Sigmoid colon (tissue), 7 donors: ENCODE data around the gene POLR2J2. TPM values are rescaled to one million over a fixed set of nuclear protein-coding genes. Genes with fewer than 3 reads are reported as not detected.
"Not testable (repeated sequence)": the region's sequence is repeated elsewhere in the genome, so short reads cannot be mapped to it uniquely, and the experiment has no call there.

Source experiments
- DNase-seq: peaks from one replicate; pipeline ENCODE4 v3.0.0-alpha.2; 2019
- H3K27ac ChIP-seq, 4 donors: fragments of 200-600 bp; sonication (generic); one replicate each; pipeline ENCODE4 v1.5.1; 2016 to 2019; ENCODE audit warnings: mild to moderate bottlenecking in 1 of 4
- H3K27me3 ChIP-seq, 3 donors: fragments of 200-600 bp; sonication (generic); one replicate each; pipeline ENCODE4 v1.5.1; 2019; ENCODE audit warnings: mild to moderate bottlenecking in 1 of 3
- H3K36me3 ChIP-seq, 4 donors: fragments of 200-600 bp; sonication (generic); one replicate each; pipeline ENCODE4 v1.5.1; 2016 to 2019
- H3K4me1 ChIP-seq, 4 donors: fragments of 200-600 bp; sonication (generic); one replicate each; pipeline ENCODE4 v1.5.1; 2017 to 2019
- H3K4me3 ChIP-seq, 4 donors: fragments of 200-600 bp; sonication (generic); one replicate each; pipeline ENCODE4 v1.5.1; 2017 to 2019; ENCODE audit warnings: mild to moderate bottlenecking in 2 of 4, moderate library complexity in 1 of 4
- H3K9me3 ChIP-seq, 4 donors: fragments of 200-600 bp in 3 of 4; sonication (generic) in 3 of 4; one replicate each; pipeline versions ENCODE4 v1.5.1 to v1.6.1; 2013 to 2019
- POLR2AphosphoS5 ChIP-seq, 4 donors: sonication (generic); formaldehyde crosslinking; IDR thresholded peaks; one replicate each; pipeline ENCODE4 v1.6.1; 2017; ENCODE audit warnings: antibody characterized with exemption in 4 of 4
- WGBS, 2 donors: extraction: QIAGEN DNeasy Blood & Tissue Kit; methylation state at CpG; one replicate each; pipeline ENCODE4 v1.1.7; 2013; 5-methylcytosine and 5-hydroxymethylcytosine counted together
- intact Hi-C: fragments of 100-400 bp; cut with DNase I; formaldehyde crosslinking; loops from one replicate; pipeline ENCODE4 v1.15.1; 2023
- polyA plus RNA-seq, 3 donors: library from polyadenylated mRNA; stranded (reverse); fragments of 200-250 nt; gene quantifications; one replicate each; pipeline ENCODE4 v1.2.3, GENCODE V29; 2013
- small RNA-seq, 3 donors: library from RNA; depleted of rRNA; stranded (forward); fragments of <200 nt; gene quantifications; one replicate each; pipeline ENCODE3, GENCODE V24; 2016
- total RNA-seq, 4 donors: library from RNA; depleted of rRNA; stranded (reverse); fragments of >200 nt; gene quantifications; one replicate each; pipeline ENCODE4 v1.1.0, GENCODE V29; 2016
- donor health status: healthy with polysubstance abuse.
- donor health status: Bipolar disorder and iron deficiency.
- donor health status: healthy.

The POLR2J2 gene
- total and polyA plus RNA-seq, 7 donors: 1.2 to 6.2 (median 3.0) TPM; not detected in 2

DNA sequence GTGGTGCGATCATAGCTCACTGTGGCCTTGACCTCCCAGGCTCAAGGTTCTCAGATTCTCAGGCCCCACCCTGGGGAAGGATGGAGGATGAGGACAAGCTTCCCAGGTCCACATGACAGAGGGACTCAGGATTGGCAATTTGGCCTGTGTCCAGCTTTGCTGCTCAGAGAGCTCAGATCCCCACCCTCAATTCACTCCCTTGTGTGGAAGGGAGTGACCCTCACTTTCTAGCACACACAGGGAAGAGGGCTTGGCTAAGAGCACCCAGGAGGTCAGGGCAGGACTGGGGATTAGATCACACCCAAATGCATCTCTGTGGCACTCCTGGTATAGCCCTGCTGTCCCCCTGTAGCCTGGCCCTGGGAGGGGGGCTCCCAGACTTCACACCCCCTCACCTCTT is 28.1 kb downstream of the POLR2J2 start:
- H3K27ac ChIP-seq, H3K36me3 ChIP-seq, H3K4me1 ChIP-seq, intact Hi-C loops, H3K9me3 ChIP-seq, DNase-seq, H3K27me3 ChIP-seq, H3K4me3 ChIP-seq: not testable (repeated sequence)
- WGBS, 2 donors: no CpG with 5 or more reads among the region's 1 CpG

DNA sequence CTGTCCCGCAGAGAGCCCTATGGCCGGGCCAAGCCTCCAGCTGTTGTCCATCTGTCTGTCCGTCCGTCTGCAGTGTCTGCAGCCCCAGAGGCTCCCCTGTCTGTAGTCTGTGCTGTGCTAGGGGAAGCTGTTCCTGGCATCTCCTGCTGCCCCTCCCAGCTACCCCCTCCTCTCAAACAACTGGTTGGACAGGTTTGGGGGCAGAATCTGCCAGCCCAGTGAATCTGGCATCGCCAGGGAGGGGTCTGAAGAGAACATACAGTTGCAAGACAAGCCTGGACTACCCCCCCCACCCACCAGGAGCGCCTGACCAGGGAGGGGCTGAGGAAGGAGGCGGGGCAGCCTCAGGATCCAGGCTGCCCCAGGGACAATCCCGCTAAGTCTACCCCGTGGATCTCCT is 28.8 kb downstream of the POLR2J2 start, which contains the start of gene UPK3BL1:
Gene UPK3BL1 (minus strand): TSS at position 101 of the 400 bp plus-strand sequence. CDS start 50 bp downstream, at position 51.
- H3K9me3 ChIP-seq, H3K4me1 ChIP-seq, H3K27me3 ChIP-seq, intact Hi-C loops, H3K36me3 ChIP-seq, H3K4me3 ChIP-seq, H3K27ac ChIP-seq, DNase-seq: not testable (repeated sequence)
- no CpG with 5 or more reads among the region's 9 CpGs for WGBS, 2 donors

DNA sequence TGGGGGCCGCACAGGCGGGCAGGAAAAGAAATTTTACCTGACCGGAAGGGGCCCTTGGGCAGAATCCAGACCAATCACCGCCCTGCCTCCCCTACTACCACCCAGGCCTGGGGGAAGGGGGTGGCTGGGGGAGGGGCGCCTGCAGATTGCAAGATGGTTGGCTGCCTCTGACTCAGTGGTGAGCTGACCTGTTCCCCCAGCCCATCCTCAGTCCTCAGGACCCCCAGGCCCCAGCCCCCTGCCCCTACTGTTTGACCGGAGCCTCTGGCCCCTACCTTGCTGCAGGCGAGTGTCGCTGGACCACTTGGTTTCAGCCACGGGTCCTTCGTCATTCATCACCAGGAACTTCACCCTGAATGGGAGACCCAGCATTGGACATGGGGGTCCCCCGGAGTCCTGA is 32.6 kb downstream of the POLR2J2 start:
- WGBS, 2 donors: 92 to 96% methylated on average over 7 to 8 of the region's 11 CpGs
- DNase-seq: peak; percentile 62
- H3K27me3 ChIP-seq, H3K9me3 ChIP-seq, H3K4me1 ChIP-seq, intact Hi-C loops, H3K4me3 ChIP-seq, H3K27ac ChIP-seq, H3K36me3 ChIP-seq: not testable (repeated sequence)

DNA sequence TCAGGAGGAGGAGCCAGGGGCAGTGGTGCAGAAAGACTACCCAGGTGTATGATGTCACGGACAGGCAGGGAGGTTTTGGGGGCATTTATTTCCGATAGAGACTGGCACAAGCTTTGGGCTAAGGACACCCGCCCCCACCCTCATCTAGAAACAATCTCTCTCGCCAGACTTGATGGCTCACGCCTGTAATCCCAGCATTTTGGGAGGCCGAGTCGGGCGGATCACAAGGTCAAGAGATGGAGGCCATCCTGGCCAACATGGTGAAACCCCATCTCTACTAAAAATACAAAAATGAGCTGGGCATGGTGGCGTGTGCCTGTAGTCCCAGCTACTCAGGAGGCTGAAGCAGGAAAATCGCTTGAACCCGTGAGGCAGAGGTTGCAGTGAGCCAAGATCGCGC is 34.5 kb downstream of the POLR2J2 start:
- intact Hi-C loops, H3K9me3 ChIP-seq, H3K27me3 ChIP-seq, H3K27ac ChIP-seq, H3K36me3 ChIP-seq, H3K4me3 ChIP-seq, H3K4me1 ChIP-seq: not testable (repeated sequence)
- WGBS, 2 donors: 93 to 95% methylated on average over 7 to 9 of the region's 13 CpGs
- peak; percentile 14 for DNase-seq

DNA sequence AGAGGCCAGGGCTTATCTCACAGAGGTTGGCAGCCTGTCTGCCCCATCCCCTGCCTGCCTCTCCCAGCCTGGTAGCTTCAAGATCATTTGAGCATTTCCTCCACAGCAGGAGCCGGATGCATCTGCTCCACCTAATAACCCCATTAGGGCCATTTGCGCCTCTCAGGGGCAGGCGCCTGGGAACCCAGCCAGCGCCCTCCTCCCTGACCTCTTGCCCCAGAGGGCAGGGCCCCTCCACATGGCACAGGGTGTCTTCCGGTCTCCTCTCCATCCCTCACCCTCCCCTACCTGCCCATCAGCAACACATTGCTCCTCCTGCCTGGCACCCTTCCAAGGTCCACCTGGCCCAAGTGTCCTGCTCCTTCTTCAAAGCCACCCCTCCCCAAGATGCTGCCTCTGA is 36.1 kb downstream of the POLR2J2 start:
- intact Hi-C loops, H3K4me3 ChIP-seq: not testable (repeated sequence)

DNA sequence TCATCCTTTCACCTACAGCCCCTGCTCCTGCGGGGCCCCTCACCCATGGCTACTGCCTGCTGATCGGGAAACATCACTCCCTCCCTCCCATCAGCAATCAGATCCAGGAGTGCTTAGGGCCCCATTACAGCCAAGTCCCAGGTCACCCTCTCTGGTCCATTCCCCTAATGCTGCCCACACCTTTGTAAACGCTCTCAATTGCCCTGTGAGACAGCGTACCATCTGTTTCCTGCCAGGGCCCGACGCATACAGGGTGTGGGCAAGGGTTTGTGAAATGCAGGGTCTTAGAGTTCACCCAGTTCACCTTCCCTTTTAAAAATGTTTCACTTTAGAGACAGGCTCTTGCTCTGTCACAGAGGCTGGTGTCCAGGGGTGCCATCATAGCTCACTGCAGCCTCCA is 37.2 kb downstream of the POLR2J2 start:
- H3K36me3 ChIP-seq, H3K4me1 ChIP-seq, intact Hi-C loops, H3K27me3 ChIP-seq, H3K4me3 ChIP-seq, H3K27ac ChIP-seq, H3K9me3 ChIP-seq: not testable (repeated sequence)
- DNase-seq: peak; percentile 34
- 77 to 82% methylated on average over 2 of the region's 6 CpGs for WGBS, 2 donors

More for the DNA sequence above, 36.1 kb downstream of the POLR2J2 start:
- not testable (repeated sequence) for DNase-seq, H3K9me3 ChIP-seq, H3K36me3 ChIP-seq, H3K27me3 ChIP-seq, H3K4me1 ChIP-seq, H3K27ac ChIP-seq
- WGBS, 2 donors: 89% methylated on average over 3 of the region's 5 CpGs; no CpG with 5 or more reads in 1 of the 2 donors

DNA sequence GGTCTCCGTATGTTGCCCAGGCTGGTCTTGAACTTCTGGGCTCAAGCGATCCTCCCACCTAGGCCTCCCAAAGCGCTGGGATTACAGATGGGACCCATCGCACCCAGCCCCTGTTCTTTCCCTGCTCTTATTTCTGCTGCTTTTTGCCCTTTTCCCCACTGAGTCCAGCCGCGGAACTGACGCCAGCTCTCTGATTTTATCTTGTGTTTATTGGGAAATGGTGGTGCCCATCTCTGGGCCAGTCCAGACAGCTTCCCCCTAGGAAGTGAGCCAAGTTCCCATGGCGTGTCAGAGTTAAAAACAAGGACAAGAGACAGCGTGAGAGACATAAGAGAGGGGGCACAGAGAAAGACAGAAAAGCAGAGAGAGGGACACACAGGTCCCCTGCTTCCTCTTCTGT is 40.8 kb downstream of the POLR2J2 start:
- H3K9me3 ChIP-seq, H3K27ac ChIP-seq, intact Hi-C loops, H3K4me1 ChIP-seq, H3K27me3 ChIP-seq, H3K4me3 ChIP-seq, H3K36me3 ChIP-seq: not testable (repeated sequence)
- peak; percentile 33 for DNase-seq
- 74 to 80% methylated on average over 6 of the region's 9 CpGs for WGBS, 2 donors

DNA sequence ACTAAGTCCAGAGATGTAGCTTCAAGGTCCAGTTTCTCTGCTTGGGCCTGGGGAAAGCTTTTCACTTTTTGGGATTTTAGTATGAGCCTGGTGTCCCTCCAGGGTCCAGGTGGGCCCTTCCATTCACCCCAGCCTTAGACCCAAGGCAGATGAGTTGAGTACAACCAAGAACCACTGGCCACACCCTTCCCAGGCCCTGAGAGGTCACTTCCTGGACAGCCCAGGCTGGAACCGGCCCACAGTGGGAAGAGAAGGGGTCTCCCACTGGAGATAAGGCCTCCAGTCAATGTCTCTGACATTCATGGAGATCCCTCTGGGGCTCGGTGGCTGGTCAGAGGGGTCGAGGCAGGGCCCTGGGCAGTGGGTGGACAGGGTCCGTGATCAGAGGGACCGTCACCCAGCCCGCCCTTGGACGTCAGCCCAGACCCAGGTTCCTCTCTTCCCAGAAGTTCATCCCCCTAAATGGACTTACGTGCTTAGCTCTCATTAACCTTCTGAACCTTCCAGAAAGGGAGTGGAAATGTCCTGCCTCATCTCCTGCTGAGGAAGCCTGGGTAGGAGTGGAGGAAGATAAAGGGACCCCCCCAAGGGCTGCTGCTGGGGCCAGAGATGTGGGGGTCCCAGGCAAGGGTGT is 44.1 kb downstream of the POLR2J2 start:
- H3K9me3 ChIP-seq, H3K4me1 ChIP-seq, H3K27ac ChIP-seq, H3K27me3 ChIP-seq, H3K4me3 ChIP-seq, DNase-seq, H3K36me3 ChIP-seq, intact Hi-C loops: not testable (repeated sequence)
- WGBS, 2 donors: no CpG with 5 or more reads among the region's 8 CpGs

DNA sequence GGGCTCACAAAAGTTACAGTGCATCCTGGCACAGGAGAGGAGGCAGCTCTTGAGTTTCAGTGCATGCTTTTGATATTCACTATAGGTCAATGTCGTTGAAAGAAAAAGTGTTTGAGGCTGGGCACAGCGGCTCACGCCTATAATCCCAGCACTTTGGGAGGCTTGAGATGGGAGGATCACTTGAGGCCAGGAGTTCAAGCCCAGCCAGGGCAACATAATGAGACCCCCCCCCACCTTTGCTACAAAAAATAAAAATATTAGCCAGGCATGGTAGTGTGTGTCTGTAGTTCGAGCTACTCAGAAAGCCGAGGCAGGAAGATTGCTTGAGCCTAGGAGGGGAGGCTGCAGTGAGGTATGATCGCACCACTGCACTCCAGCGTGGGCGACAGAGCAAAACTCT is 53.3 kb downstream of the POLR2J2 start:
- H3K4me1 ChIP-seq, H3K27me3 ChIP-seq, H3K9me3 ChIP-seq, intact Hi-C loops, H3K27ac ChIP-seq, H3K36me3 ChIP-seq, H3K4me3 ChIP-seq: not testable (repeated sequence)
- DNase-seq: peak; percentile 32
- 84 to 91% methylated on average over 3 to 5 of the region's 8 CpGs for WGBS, 2 donors

DNA sequence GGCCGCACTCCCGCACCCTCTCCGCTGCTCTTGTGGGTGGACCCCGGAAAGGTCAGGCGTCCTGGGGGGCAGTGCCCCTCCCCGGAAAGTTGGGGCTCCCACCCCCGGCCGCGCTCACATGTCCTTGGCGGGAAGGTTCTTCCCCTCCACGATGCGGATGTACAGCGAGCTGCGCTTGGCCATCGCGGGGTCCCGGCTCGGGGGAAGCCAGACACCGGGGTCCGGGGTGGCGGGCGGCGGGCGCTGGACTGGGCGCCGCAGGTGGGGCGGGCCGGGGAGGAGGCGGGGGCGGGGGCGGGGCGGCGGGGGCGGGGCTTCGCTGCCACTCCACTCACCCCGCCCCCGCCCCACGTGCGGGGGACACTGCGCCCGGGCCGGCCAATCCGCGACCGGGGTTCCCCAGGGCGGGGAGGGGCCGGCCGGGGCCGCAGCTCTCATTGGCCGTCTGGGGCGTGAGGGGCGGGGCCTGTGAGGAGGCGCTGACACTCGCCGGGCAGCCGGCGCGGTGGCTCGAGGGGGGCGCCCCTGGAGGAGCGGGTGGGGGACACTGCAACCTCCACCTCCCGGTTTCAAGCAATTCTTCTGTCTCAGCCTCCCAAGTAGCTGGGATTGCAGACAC is 54.8 kb downstream of the POLR2J2 start, which contains the start of gene RASA4:
Gene RASA4 (minus strand): TSS at position 250 of the 619 bp plus-strand sequence. CDS start 67 bp downstream, at position 183.
- WGBS, 2 donors: 0% methylated on average over 19 to 29 of the region's 62 CpGs
- peak; percentile 81 for DNase-seq
- TF ChIP-seq POLR2AphosphoS5 (IDR thresholded peaks at IDR 0.05): peak in 1 of 4 donors; percentile 38
- H3K27me3 ChIP-seq, H3K36me3 ChIP-seq, H3K9me3 ChIP-seq, H3K4me1 ChIP-seq, intact Hi-C loops: not testable (repeated sequence)
- H3K4me3 ChIP-seq: peak within 1 kb of the TSS; percentile 38 to 56 (median 46)
- peak within 1 kb of the TSS in 3 of 4 donors; percentile 64 to 74 (median 70) for H3K27ac ChIP-seq

Small RNAs within 50 kb of the gene (small RNA-seq; reads per million reads assigned to genes)
- 0 reads per million in 3 donors for gene AC105052.3
- gene UPK3BL1: 0 reads per million in 3 donors

Other genes starting within 250 kb of the POLR2J2 start
- 10 to 100 TPM in 2 of 4 donors, 1 to 10 TPM in 2; 6.4 to 15.8 (median 11.1) TPM for gene ORAI2, start 238.1 kb downstream of the POLR2J2 start, total RNA-seq
- gene ORAI2, start 238.1 kb downstream of the POLR2J2 start, polyA plus RNA-seq: 10 to 100 TPM in 1 of 3 donors, 1 to 10 TPM in 2; 1.4 to 38.7 (median 3.6) TPM
- gene ALKBH4, start 206.8 kb downstream of the POLR2J2 start, total RNA-seq: 10 to 100 TPM in 3 of 4 donors, 1 to 10 TPM in 1; 8.0 to 26.7 (median 15.5) TPM
- 10 to 100 TPM in 2 of 3 donors, 1 to 10 TPM in 1; 9.2 to 10.2 (median 10.2) TPM for gene ALKBH4, start 206.8 kb downstream of the POLR2J2 start, polyA plus RNA-seq
- 10 to 100 TPM in 1 of 4 donors, 1 to 10 TPM in 3; 7.2 to 19.4 (median 8.8) TPM for gene LRWD1, start 206.7 kb downstream of the POLR2J2 start, total RNA-seq
- 10 to 100 TPM; 13.4 to 18.8 (median 16.2) TPM for gene LRWD1, start 206.7 kb downstream of the POLR2J2 start, polyA plus RNA-seq
- 10 to 100 TPM in 3 of 4 donors, 1 to 10 TPM in 1; 9.9 to 29.3 (median 20.5) TPM for gene POLR2J, start 192.7 kb downstream of the POLR2J2 start, total RNA-seq
- 100 to 1,000 TPM in 2 of 3 donors, 10 to 100 TPM in 1; 75.1 to 190 (median 166) TPM for gene POLR2J, start 192.7 kb downstream of the POLR2J2 start, polyA plus RNA-seq
- 10 to 100 TPM in 2 of 4 donors, 1 to 10 TPM in 2; 2.5 to 39.1 (median 12.9) TPM for gene RASA4B, start 153.9 kb downstream of the POLR2J2 start, total RNA-seq
- 10 to 100 TPM; 11.4 to 24.4 (median 16.6) TPM for gene RASA4B, start 153.9 kb downstream of the POLR2J2 start, polyA plus RNA-seq
- 10 to 100 TPM in 1 of 4 donors, 1 to 10 TPM in 2, under 1 TPM in 1; 0.99 to 10.9 (median 3.4) TPM for gene UPK3BL2, start 128.0 kb downstream of the POLR2J2 start, total RNA-seq
- 10 to 100 TPM in 1 of 3 donors, not detected in 2; 14.2 TPM for gene UPK3BL2, start 128.0 kb downstream of the POLR2J2 start, polyA plus RNA-seq
- not detected for gene SPDYE2, start 120.4 kb downstream of the POLR2J2 start, total RNA-seq
- gene SPDYE2, start 120.4 kb downstream of the POLR2J2 start, polyA plus RNA-seq: under 1 TPM in 1 of 3 donors, not detected in 2; 0.12 TPM
- 10 to 100 TPM; 10.7 to 19.1 (median 15.1) TPM for gene POLR2J3, start 99.1 kb downstream of the POLR2J2 start, total RNA-seq
- gene POLR2J3, start 99.1 kb downstream of the POLR2J2 start, polyA plus RNA-seq: 100 to 1,000 TPM in 1 of 3 donors, 10 to 100 TPM in 2; 13.9 to 103 (median 33.6) TPM
- gene RASA4, start 54.9 kb downstream of the POLR2J2 start, total RNA-seq: 100 to 1,000 TPM in 1 of 4 donors, 10 to 100 TPM in 3; 12.0 to 113 (median 41.7) TPM
- 10 to 100 TPM in 1 of 3 donors, 1 to 10 TPM in 2; 5.4 to 35.3 (median 7.4) TPM for gene RASA4, start 54.9 kb downstream of the POLR2J2 start, polyA plus RNA-seq
- gene UPK3BL1, start 28.9 kb downstream of the POLR2J2 start, total RNA-seq: 10 to 100 TPM; 18.1 to 43.5 (median 22.5) TPM
- 10 to 100 TPM in 2 of 3 donors, 1 to 10 TPM in 1; 8.8 to 32.1 (median 10.2) TPM for gene UPK3BL1, start 28.9 kb downstream of the POLR2J2 start, polyA plus RNA-seq
- gene SPDYE2B, start 21.3 kb downstream of the POLR2J2 start, total RNA-seq: not detected
- not detected for gene SPDYE2B, start 21.3 kb downstream of the POLR2J2 start, polyA plus RNA-seq
- 10 to 100 TPM; 14.8 to 17.5 (median 16.5) TPM for gene FAM185A, start 77.3 kb upstream of the POLR2J2 start, total RNA-seq
- 1 to 10 TPM; 4.8 to 6.0 (median 4.9) TPM for gene FAM185A, start 77.3 kb upstream of the POLR2J2 start, polyA plus RNA-seq
- gene LRRC17, start 241.3 kb upstream of the POLR2J2 start, total RNA-seq: 1 to 10 TPM in 3 of 4 donors, under 1 TPM in 1; 0.41 to 5.5 (median 1.8) TPM
- gene LRRC17, start 241.3 kb upstream of the POLR2J2 start, polyA plus RNA-seq: under 1 TPM in 2 of 3 donors, not detected in 1; 0.58 to 0.69 TPM